Keratinocyte (primary cell): ENCODE measurements around the gene SDS.

Experiments
- EZH2 ChIP-seq: IDR thresholded peaks from one replicate; pipeline ENCODE4 v1.6.1; 2012; ENCODE audit warnings: inconsistent platforms, mild to moderate bottlenecking, low read length, moderate library complexity
- TF ChIP-seq, protein P1 (sequence below), 3 experiments: IDR thresholded peaks in 1 of 3; conservative IDR thresholded peaks in 1 of 3; optimal IDR thresholded peaks in 1 of 3; 2 replicates in 2 of 3; 3 replicates in 1 of 3; pipeline versions ENCODE3 to v1.5.1; 2011; ENCODE audit warnings: low read length in 3 of 3, mild to moderate bottlenecking in 3 of 3, moderate library complexity in 2 of 3, control low read depth in 1 of 3, inconsistent platforms in 1 of 3; ENCODE audit not compliant: insufficient read depth in 2 of 3; ENCODE audit errors: extremely low read depth in 1 of 3

DNA sequence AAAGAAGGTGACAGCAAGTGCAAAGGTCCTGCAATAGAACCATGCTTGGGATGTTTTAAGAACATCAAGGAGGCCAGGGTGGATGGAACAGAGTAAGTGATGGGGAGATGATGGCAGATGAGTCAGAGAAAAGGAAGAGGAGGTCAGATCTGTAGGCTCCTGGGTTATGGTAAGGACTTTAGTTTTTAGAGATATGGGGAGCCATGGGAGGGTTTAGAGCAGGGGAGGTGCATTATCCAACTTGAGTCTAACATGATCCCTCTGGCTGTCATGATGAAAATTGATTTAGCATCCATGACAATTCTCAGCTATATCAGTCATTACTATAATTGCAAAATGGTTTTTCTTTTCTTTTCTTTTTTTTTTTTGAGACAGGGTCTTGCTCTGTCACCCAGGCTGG, 52.6 kb downstream of the SDS start:
- TF ChIP-seq EZH2: no peak
- TF ChIP-seq, protein P1, sequence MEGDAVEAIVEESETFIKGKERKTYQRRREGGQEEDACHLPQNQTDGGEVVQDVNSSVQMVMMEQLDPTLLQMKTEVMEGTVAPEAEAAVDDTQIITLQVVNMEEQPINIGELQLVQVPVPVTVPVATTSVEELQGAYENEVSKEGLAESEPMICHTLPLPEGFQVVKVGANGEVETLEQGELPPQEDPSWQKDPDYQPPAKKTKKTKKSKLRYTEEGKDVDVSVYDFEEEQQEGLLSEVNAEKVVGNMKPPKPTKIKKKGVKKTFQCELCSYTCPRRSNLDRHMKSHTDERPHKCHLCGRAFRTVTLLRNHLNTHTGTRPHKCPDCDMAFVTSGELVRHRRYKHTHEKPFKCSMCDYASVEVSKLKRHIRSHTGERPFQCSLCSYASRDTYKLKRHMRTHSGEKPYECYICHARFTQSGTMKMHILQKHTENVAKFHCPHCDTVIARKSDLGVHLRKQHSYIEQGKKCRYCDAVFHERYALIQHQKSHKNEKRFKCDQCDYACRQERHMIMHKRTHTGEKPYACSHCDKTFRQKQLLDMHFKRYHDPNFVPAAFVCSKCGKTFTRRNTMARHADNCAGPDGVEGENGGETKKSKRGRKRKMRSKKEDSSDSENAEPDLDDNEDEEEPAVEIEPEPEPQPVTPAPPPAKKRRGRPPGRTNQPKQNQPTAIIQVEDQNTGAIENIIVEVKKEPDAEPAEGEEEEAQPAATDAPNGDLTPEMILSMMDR (optimal IDR thresholded peaks at IDR 0.05 in 1 of 3, IDR thresholded peaks at IDR 0.05 in 1 of 3, conservative IDR thresholded peaks at IDR 0.05 in 1 of 3; ENCODE audit: extremely low read depth in 1 of 3, insufficient read depth in 2 of 3, low read length in 3 of 3): no peak
